ENCODE data around the gene MAN2B2. TPM values are rescaled to one million over a fixed set of nuclear protein-coding genes. Genes with fewer than 3 reads are reported as not detected.

Gene MAN2B2
- total and polyA plus RNA-seq, 9 of the 15 experiments (the other 6 are each of a cell fraction or from before 2014, with no cell fraction given) = 0.21 to 8.8 (median 3.7) TPM

DNA sequence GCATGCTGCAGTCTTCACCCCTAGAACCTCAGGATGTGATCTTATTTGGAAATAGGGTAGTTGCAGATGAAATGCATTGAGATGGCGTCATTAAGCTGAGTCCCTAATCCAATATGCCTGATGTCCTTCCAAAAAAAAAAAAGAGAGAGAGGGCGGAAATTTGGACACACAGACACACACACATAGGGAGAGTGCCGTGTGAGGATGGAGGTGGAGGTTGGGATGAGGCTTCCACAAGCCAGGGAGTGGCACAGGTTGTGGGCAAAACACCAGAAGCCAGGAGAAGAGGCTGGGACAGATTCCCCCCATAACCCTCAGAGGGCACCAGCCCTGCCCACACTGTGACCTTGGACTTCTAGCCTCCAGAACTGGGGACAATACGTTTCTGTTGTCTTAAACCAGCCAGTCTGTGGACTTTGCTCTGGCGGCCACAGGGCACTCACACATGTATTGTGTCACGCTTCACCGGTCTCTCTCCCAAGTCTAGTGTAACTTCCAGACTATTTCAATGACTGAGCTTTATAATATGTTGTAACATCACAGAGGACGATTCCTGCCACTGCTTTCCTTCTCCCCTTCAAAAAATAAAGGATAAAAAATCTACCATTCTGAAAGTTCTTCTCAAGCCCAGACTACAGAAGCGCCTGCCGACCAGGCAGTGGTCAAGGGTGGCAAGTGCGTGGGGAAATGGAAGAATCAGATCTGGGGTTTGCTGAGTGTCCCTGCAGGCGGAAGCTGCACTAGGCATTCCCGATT, 35.8 kb upstream of the MAN2B2 start:
- POLR2A ChIA-PET = interaction anchor here (0.7 to 1.3 kb wide), 2 partner anchors 12 to 46 kb away, joined by 3 read pairs; no protein-coding TSS in a partner anchor
- CTCF ChIA-PET (ENCODE audit: low intra/inter-chr PET ratio) = no interaction called here

DNA sequence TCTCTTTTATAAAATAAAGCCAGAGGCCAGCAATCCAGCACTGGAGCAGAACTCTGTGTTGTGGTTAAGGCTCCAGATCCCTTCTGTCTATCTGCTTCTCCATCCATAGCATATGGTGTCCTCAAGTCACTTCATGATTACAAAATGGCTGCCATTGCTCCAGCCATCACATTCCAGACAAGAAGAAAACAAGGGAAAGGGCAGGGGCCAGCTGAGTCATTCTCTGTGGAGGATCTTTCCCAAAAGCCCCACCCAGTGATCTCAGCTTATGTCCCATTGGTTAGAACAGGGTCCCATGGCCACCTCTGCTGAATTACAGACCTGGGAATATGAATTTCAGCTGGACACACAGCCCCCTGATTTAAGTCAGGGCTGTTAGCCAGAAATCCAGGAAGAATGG, 34.1 kb upstream of the MAN2B2 start:
- TF ChIP-seq TCF7L2 (IDR thresholded peaks at IDR 0.05; ENCODE audit: low read depth, low read length) (no peak), RBM25 (IDR thresholded peaks at IDR 0.05; ENCODE audit: low read depth, low read length, severe bottlenecking) (peak; percentile 77)
- H3K4me2 ChIP-seq (ENCODE audit: insufficient read depth, low read length) = no peak overlapping the region
- no peak for FAIRE-seq
- POLR2A ChIA-PET = no interaction called here
- no peak for DNase-seq (ENCODE audit: extremely low read depth in 1 of 4, low spot score in 3 of 4)
- no peak overlapping the region for H2AFZ ChIP-seq (ENCODE audit: low read depth, low read length)
- intact Hi-C loops (cut with micrococcal nuclease) (loop anchor here (10.0 kb wide), 1 partner anchor 286 kb away; no protein-coding TSS in a partner anchor), in situ Hi-C loops (cut with MboI) (no loop called here)
- BruUV-seq (replicated peaks) = no TSS peak
- H3K4me1 ChIP-seq (replicated peaks in 1 of 2; ENCODE audit: control insufficient read depth in 2 of 2, insufficient read depth in 2 of 2, low read length in 2 of 2) = peaks cover 0 to 3% of the 10 kb centered on the region in 2 experiments; a peak in 1 of 5 replicates
- H3K9me1 ChIP-seq (ENCODE audit: control insufficient read depth, insufficient read depth, low read length) = no peaks in the 10 kb centered on the region
- H3K9me3 ChIP-seq (replicated peaks; ENCODE audit: control insufficient read depth, insufficient read depth, low read depth, low read length) = no peaks in the 10 kb centered on the region
- peaks cover 6% of the 10 kb centered on the region; the same call in 1 of the 2 replicates for H4K20me1 ChIP-seq (replicated peaks; ENCODE audit: control insufficient read depth, insufficient read depth, low read length)
- no peak overlapping the region for H3K4me3 ChIP-seq
- no peaks in the 10 kb centered on the region for H3K36me3 ChIP-seq (ENCODE audit: control insufficient read depth, insufficient read depth, low read length)
- H3K9ac ChIP-seq (ENCODE audit: insufficient read depth in 1 of 2, low read depth in 2 of 2, low read length in 2 of 2) = no peak overlapping the region
- CTCF ChIA-PET (ENCODE audit: low intra/inter-chr PET ratio) = no interaction called here
- no peaks in the 10 kb centered on the region for H3K79me2 ChIP-seq (ENCODE audit: control insufficient read depth, insufficient read depth, low read length)
- ATAC-seq = no peak
- peaks cover 20 to 41% of the 10 kb centered on the region in 2 experiments; a peak in 4 of 5 replicates for H3K27me3 ChIP-seq (ENCODE audit: control insufficient read depth in 2 of 2, insufficient read depth in 2 of 2, low read length in 2 of 2)
- no peak overlapping the region for H3K27ac ChIP-seq (ENCODE audit: extremely low read depth, low read depth, low read length)

More for the DNA sequence above, 35.8 kb upstream of the MAN2B2 start:
- H3K79me2 ChIP-seq (ENCODE audit: control insufficient read depth, insufficient read depth, low read length) = no peaks in the 10 kb centered on the region
- in situ Hi-C loops (cut with MboI) = no loop called here
- FAIRE-seq (no peak), ATAC-seq (no peak), DNase-seq (ENCODE audit: extremely low read depth in 1 of 4, low spot score in 3 of 4) (no peak)
- peaks cover 6% of the 10 kb centered on the region; the same call in 1 of the 2 replicates for H4K20me1 ChIP-seq (replicated peaks; ENCODE audit: control insufficient read depth, insufficient read depth, low read length)
- no peak overlapping the region for H3K4me3 ChIP-seq
- no peak for TF ChIP-seq SAP30 (IDR thresholded peaks at IDR 0.05; ENCODE audit: borderline replicate concordance, insufficient read depth, low read depth, low read length, poor library complexity, severe bottlenecking)
- TF ChIP-seq, protein P1, sequence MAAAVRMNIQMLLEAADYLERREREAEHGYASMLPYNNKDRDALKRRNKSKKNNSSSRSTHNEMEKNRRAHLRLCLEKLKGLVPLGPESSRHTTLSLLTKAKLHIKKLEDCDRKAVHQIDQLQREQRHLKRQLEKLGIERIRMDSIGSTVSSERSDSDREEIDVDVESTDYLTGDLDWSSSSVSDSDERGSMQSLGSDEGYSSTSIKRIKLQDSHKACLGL (CRISPR knock-in tag; IDR thresholded peaks at IDR 0.05; ENCODE audit: borderline replicate concordance, poor library complexity, severe bottlenecking) = no peak
- no peak for TF ChIP-seq GATAD2B (IDR thresholded peaks at IDR 0.05; ENCODE audit: borderline replicate concordance)
- TF ChIP-seq NFXL1 (CRISPR knock-in tag; IDR thresholded peaks at IDR 0.05) = no peak
- no peak for TF ChIP-seq BHLHE40 (IDR thresholded peaks at IDR 0.05; ENCODE audit: low read length)
- H3K27ac ChIP-seq (ENCODE audit: extremely low read depth, low read depth, low read length) = no peak overlapping the region
- H3K4me2 ChIP-seq (ENCODE audit: insufficient read depth, low read length) = no peak overlapping the region
- peaks cover 0 to 13% of the 10 kb centered on the region in 2 experiments; a peak in 2 of 5 replicates for H3K4me1 ChIP-seq (replicated peaks in 1 of 2; ENCODE audit: control insufficient read depth in 2 of 2, insufficient read depth in 2 of 2, low read length in 2 of 2)
- H3K27me3 ChIP-seq (ENCODE audit: control insufficient read depth in 2 of 2, insufficient read depth in 2 of 2, low read length in 2 of 2) = peaks cover 32 to 57% of the 10 kb centered on the region in 2 experiments; a peak in 4 of 5 replicates
- intact Hi-C loops (cut with micrococcal nuclease) = no loop called here
- H3K9me3 ChIP-seq (replicated peaks; ENCODE audit: control insufficient read depth, insufficient read depth, low read depth, low read length) = no peaks in the 10 kb centered on the region
- H3K36me3 ChIP-seq (ENCODE audit: control insufficient read depth, insufficient read depth, low read length) = no peaks in the 10 kb centered on the region
- no TSS peak for BruUV-seq (replicated peaks)
- no peak overlapping the region for H3K9ac ChIP-seq (ENCODE audit: insufficient read depth in 1 of 2, low read depth in 2 of 2, low read length in 2 of 2)
- H2AFZ ChIP-seq (ENCODE audit: low read depth, low read length) = no peak overlapping the region
- WGBS (ENCODE audit: insufficient coverage, low coverage, missing lambda C conversion rate) = 1% methylated on average over 12 of the region's 13 CpGs
- H3K9me1 ChIP-seq (ENCODE audit: control insufficient read depth, insufficient read depth, low read length) = no peaks in the 10 kb centered on the region

Data from K562 (cell line).